NCI-H1930 (cell line): Measurements from ENCODE around the gene ZNF410.
"Not testable (repeated sequence)": the region's sequence is repeated elsewhere in the genome, so short reads cannot be mapped to it uniquely, and the experiment has no call there.

Experiments used
- DNase-seq, 2 experiments: peaks; one replicate each; lab custom pipeline; 2025; lab: John Stamatoyannopoulos, UW

ZNF410 gene

DNA sequence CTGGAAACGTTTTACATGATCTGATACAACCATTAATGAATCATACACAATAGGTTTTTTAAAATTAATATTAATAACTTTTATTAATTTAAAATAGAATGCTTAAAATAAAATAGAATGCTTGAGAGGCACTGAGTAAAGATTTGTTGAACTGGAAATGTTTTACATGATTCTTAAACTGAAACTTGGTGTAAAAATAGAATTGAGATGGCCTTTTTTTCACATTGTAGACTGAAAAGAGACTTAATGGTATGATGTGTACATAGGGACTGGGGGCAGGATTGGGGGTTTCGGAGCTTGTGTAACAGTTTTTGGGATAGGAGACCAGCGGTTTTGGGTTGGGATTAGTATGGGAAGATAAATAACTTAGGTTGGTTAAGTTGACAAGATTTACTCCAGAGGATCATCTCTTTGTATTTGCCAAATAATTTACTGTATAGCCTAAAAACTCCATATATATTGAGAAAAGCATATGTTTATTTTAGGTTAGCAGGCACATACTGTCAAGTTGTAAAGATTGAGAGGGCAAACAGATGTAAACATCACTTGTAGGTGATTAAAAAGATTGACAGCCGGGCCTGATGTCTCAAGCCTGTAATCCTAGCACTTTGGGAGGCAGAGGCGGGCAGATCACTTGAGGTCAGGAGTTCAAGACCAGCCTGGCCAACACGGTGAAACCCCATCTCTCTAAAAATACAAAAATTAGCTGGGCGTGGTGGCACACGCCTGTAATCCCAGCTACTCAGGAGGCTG lies 2.0 kb upstream of the ZNF410 start:
- no peak for DNase-seq

DNA sequence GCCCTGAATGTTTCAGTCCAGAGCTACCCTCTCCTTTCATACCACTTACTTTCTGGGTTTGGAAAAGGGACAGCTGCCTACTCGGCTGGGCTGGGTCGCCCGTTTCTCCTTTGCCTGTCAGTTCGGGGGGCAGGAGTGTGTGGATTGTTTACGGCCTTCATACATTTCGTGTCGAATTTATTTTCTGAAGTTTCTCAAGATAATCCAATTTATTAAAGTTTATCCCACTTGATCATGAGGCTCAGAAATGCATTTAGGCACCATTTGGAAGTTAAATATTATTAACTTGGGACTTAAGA lies 608 bp downstream of the ZNF410 start:
- DNase-seq = no peak

DNA sequence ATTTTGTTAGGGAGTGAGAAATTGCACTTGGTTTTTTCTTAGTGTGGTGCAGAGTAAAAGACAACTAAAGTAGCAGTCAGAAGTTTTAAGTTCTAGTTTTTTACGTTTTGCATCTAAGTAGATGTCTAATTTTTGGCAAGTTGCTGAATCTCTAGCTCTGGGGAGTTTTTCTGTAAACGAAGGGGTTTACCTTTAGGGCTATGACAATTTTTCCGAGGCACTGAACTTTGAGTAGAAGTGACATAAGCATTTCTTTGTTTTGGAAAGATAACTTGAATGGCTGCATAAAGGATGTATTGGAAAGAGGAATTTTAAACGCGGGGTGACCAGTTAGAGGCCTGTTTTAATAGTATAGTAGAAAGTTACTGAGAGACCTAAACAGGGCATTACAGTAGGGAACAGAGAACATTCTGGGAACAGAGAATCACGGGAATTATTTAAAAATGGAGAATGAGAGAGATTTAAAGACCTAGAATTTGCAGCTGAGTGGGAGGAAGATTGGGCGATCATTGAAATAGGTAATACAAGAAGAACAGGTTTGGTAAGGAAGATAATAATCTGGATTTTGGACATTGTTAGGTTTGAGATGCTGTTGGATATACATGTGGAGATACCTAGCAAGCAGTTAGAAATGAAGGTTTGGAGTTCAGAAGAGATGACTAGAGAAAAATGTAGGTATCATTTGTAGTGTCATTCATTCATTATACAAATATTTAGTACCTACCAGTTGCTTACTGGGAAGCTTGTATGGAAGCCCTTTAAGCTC lies 1.2 kb downstream of the ZNF410 start:
- DNase-seq = no peak

- DNase-seq = no peak
Observed at GRCh38 chr14:73888460-73888725, 1.7 kb downstream of the ZNF410 start.

- no peak for DNase-seq
Observed at GRCh38 chr14:73888971-73889370, 2.3 kb downstream of the ZNF410 start.

GRCh38 chr14:73889376-73889775 lies 2.7 kb downstream of the ZNF410 start:
- no peak for DNase-seq

DNA sequence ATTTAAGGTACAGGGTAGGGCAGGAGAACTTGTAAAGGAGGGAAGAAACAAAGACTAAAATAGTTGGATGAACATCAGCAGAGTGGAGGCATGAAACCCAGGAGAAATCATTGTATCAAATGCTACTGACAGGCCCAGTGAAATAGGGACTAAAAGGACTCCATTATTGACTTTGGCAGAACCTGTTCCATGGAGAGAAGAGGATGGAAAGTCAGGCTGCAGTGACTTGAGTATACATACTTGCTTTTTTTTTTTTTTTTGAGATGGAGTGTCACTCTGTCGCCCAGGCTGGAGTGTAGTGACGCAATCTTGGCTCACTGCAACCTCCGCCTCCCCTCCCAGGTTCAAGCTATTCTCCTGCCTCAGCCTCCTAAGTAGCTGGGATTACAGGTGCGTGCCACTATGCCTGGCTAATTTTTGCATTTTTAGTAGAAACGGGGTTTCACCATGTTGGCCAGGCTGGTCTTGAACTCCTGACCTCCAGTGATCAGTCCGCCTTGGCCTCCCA lies 7.6 kb downstream of the ZNF410 start:
- not testable (repeated sequence) for DNase-seq

- DNase-seq = no peak
Observed at GRCh38 chr14:73895939-73896338, 9.3 kb downstream of the ZNF410 start.

DNA sequence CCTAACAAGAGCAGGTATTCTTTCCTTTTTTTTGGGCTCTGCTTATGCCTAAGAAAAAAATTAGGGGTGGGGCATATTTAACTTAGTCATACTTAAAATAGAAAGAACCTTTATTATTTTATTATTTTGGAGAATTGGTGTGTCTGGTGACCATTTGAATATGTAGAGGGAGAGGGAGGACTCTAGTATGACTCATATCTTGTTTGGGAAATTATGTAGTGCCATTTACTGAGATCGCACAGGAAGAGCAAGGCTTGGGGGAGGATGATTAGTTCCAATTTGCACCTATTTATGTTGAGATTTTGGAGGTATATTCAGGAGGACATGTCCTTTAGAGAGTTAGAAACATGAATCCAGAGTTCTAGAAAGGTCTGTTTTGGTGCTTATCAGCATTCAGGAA lies 9.9 kb downstream of the ZNF410 start:
- DNase-seq = no peak

DNA sequence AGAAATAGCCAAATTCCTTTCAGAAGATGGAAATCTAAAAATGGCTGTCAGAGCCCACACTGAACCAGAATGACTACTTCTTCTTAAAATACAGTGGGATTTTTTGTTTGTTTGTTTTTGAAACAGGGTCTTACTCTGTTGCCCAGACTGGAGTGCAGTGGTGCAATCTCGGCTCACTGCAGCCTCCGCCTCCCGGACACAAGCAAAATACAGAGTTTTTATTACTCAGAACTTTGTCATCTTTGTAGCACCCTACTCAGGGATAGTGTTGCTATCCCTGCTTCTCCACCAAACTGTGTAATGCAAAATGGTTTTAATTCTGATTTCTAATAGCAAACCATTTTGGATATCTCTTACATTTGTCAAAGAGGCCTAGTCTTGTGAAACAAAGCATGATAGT lies 16.4 kb downstream of the ZNF410 start:
- no peak for DNase-seq

DNA sequence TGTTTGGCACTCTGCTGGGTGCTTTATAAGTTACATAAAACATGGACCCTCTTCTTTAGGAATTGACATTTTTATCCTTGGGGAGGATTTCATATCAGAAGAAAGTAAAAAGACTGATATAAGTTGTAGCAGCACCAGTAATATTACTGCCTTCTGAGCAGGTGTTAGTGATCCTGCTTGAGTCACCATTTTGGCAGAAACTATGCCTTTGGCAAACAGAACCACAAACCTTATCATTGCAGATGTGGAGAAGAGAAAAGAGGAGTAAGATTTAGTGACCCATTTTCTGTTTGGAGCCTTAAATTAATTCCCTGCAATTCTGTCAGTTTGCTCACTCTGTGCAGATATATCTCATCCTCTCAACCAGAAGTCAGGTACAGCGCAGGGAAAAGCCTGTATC lies 23.0 kb downstream of the ZNF410 start:
- no peak for DNase-seq

GRCh38 chr14:73913256-73913655 lies 26.6 kb downstream of the ZNF410 start:
- DNase-seq = no peak

DNA sequence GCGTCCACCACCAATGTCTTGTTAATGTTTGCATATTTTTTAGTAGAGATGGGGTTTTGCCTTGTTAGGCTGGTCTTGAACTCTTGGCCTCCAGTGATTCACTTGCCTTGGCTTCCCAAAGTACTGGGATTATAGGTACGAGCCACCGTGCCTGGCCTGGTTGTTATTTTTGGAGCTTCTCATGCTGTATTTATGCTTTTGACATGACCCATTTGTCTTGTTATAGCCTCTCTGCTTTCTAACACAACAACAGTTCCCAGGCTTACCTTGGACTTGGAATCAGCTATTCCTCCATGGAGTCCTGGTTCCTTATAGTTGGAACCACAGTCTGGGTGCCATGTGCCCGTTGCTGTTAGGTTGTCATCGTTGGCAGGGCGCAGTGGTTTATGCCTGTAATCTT lies 29.7 kb downstream of the ZNF410 start:
- no peak for DNase-seq

GRCh38 chr14:73919457-73919856 lies 32.8 kb downstream of the ZNF410 start:
- not testable (repeated sequence) for DNase-seq

DNA sequence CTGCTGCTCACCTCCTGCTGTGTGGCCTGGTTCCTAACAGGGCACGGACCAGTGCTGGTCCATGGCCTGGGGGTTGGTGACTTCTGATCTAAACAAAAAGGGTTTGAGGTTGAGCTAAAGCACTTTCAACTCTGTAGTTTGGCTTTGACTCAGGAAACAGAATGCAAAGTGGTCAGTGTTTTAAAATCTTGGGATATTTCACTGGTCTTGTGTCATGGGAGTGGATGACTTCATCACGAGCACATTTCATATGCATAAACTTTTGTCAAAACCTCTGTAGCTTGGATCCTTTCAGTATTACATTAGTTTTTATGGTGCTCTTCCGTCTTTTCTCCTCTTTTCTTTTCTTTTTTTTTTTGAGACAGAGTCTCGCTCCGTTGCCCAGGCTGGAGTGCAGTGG lies 37.7 kb downstream of the ZNF410 start:
- no peak for DNase-seq

- no peak for DNase-seq
Observed at GRCh38 chr14:73935666-73936065, 49.0 kb downstream of the ZNF410 start.

DNA sequence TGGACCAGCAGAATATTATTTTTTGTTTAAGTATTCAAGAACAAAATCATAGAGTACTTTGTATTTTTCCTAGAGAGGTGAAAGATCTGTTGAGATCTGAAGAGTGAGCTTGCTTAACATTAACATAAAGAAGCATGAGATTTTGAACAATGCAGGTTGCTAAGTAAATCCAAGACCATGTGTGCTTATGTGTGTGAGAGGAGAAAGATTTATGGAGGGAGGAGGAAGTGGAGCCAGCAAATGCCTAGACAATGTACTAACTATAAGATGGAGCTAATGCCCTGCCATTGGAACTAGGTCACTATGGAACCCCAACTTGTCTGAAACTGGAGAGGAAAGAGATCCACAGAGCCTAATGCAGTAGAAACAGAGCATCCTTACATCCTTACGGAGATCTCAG lies 49.9 kb downstream of the ZNF410 start:
- DNase-seq = no peak

- DNase-seq = no peak
Observed at GRCh38 chr14:73937012-73937411, 50.4 kb downstream of the ZNF410 start.

DNA sequence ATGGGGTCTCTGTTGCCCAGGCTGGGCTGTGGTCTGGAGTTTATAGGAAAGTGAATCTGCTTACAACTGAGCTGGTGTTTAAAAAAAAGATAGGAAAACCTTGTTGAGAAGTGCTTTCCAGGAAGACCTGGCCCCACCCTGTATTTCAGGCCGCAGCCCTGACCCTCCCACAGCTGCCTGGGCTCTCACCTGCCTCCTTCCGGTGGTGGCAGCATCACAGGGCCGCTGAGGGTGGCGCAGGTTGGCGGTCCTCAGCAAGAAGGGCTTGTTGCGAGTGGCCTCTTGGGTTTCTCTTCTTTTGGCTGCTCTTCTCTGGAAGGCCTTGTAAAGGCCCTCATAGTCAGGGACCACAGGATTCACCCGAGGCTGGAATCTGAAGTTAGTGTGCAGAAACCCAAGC lies 55.5 kb downstream of the ZNF410 start:
- DNase-seq = no peak

DNA sequence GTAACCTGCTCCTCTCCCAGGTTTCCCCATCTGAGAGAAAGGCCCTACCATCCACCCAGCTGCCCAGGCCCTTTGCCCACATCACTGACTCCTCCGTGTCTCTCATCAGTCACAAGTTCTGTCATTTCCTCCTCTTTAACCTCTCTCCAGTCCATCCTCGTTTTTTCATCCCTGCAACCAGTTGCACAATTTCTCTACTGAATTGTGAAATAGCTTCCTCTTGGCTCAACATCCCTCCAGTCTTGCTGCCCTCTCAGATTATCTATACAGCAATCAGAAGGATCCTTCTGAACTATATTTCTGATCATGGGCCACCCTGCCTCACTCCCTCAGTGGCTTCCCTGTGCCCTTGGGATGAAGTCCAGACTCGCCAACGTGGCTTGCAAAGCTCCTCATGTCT lies 56.4 kb downstream of the ZNF410 start:
- DNase-seq = no peak

DNA sequence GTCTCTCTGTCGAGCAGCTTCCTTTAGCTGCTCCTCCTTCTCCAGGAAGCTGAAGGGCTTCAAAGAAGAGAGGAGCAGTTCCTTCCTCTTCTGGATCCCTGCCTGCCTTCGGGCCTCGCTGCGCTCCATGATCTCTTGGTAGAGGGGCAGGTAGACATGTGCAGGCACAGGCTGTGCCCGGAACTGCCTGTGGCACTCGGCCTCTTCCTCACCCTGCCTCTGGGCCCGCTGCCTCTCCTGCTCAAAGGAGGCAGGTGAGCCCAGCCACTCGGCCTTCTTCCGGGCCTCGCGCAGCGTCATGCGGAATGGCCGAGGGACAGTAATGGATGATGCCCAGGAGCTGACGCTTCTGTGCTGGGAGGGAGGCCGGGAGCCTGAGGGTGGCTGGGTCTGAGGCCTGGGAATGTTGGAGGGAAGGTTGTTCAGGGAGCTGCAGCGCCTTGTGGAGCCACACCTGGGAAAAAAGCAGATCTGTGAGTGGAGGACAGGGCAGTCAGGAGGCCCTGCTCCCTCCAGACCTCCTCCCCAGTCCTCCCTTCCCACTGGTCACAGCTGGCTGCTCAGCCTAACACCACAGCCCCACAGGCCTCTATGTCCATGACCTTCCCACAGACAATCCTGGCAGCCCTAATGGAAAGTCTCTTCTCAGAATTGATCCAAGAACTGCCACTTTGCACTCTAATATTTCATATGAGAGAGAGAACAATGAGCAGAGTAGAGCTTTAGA lies 57.9 kb downstream of the ZNF410 start:
- no peak for DNase-seq

DNA sequence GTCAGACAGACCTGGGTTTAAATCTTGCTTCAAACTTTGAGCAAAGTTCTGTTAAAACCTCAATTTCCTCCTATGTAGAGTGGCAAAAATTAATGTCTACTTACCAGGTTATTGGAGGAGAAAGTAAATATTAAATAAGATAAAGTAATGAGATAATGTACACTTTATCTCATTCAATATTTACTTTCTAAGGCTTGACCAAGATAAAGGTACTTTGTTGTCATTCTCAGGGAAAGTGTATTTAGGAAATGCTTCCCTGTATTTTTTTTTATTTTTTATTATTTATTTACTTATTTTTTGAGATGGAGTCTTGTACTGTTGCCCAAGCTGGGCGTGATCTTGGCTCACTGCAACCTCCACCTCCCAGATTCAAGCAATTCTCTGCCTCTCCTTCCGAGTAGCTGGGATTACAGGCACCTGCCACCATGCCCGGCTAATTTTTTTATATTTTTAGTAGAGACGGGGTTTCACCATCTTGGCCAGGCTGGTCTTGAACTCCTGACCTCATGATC lies 58.6 kb downstream of the ZNF410 start:
- DNase-seq = no peak
